Hair follicle dermal papilla cell (primary cell): ENCODE results near the gene YY1. TPM values are rescaled to one million over a fixed set of nuclear protein-coding genes. Genes with fewer than 3 reads are reported as not detected.

Experiments
- small RNA-seq: library from RNA; depleted of rRNA; stranded (forward); fragments of <200 nt; gene quantifications from one replicate; pipeline ENCODE3, GENCODE V24; 2012
- total RNA-seq: library from RNA; depleted of rRNA; stranded (reverse); fragments of >200 nt; gene quantifications from 2 replicates; pipeline ENCODE4 v1.2.3, GENCODE V29; 2012

Gene YY1
- 40.1 and 51.9 TPM in 2 replicates for total RNA-seq

GRCh38 chr14:100238419-100239210, at the start of gene YY1:
Gene YY1, plus strand, starts transcription at chr14:100239144. Its CDS starts 101 bp downstream, at chr14:100239245.

GRCh38 chr14:100306101-100306997, 67.4 kb downstream of the YY1 start, which contains the start of gene SLC25A29:
Gene SLC25A29, minus strand, starts transcription at chr14:100306444. Its CDS starts 212 bp downstream, at chr14:100306232.

GRCh38 chr14:100323121-100323941, 84.4 kb downstream of the YY1 start, which contains the start of gene SLC25A47:
Gene SLC25A47, plus strand, starts transcription at chr14:100323339. Its CDS starts 76 bp downstream, at chr14:100323415.

Small RNAs within 50 kb of the gene (small RNA-seq; reads per million reads assigned to genes)
- gene MIR345: 0.55 reads per million, percentile 2 among the genes with 10 or more reads in this experiment
- not detected for gene RN7SL523P

Other genes starting within 250 kb of the YY1 start
- 21.0 and 24.0 TPM in 2 replicates for gene EVL, start 173.7 kb upstream of the YY1 start, total RNA-seq
- 0.16 TPM in 1 of 2 replicates, not detected in the other for gene DEGS2, start 79.5 kb upstream of the YY1 start, total RNA-seq
- 15.8 and 17.7 TPM in 2 replicates for gene SLC25A29, start 67.3 kb downstream of the YY1 start, total RNA-seq
- 0.16 TPM in 1 of 2 replicates, not detected in the other for gene SLC25A47, start 84.2 kb downstream of the YY1 start, total RNA-seq
- 16.5 and 17.4 TPM in 2 replicates for gene WDR25, start 137.3 kb downstream of the YY1 start, total RNA-seq